HG03066 (cell line): Measurements from ENCODE around the gene TPRG1L.
A peak's percentile ranks its signal among the peaks of the same experiment; 100 is the strongest.

Experiments
- ATAC-seq: cut with Tn5 transposase; IDR thresholded peaks from one replicate; pipeline ENCODE4 v1.9.1; 2021; ENCODE audit warnings: low read depth; ENCODE audit not compliant: unreplicated experiment

TPRG1L gene

GRCh38 chr1:3641816-3642215, 17.0 kb downstream of the TPRG1L start:
- ATAC-seq: no peak

GRCh38 chr1:3642919-3643675, 18.3 kb downstream of the TPRG1L start:
- ATAC-seq: no peak

GRCh38 chr1:3644273-3644672, 19.5 kb downstream of the TPRG1L start:
- ATAC-seq: no peak

GRCh38 chr1:3645247-3645646, 20.4 kb downstream of the TPRG1L start:
- no peak for ATAC-seq

GRCh38 chr1:3645666-3646355, 21.0 kb downstream of the TPRG1L start:
- no peak for ATAC-seq

GRCh38 chr1:3646596-3646995, 21.8 kb downstream of the TPRG1L start:
- ATAC-seq: no peak

- ATAC-seq: peak; percentile 62
These were observed 24.8 kb downstream of the TPRG1L start, which contains the start of gene WRAP73 for GRCh38 chr1:3649342-3650247. Gene WRAP73 (minus strand): TSS chr1:3650103. CDS start chr1:3649999, 104 bp downstream.

- no peak for ATAC-seq
These were observed 25.6 kb downstream of the TPRG1L start for GRCh38 chr1:3650248-3651025.

- ATAC-seq: no peak
These were observed 26.5 kb downstream of the TPRG1L start for GRCh38 chr1:3651026-3651929.

- no peak for ATAC-seq
These were observed 27.2 kb downstream of the TPRG1L start, which contains the start of gene TP73 for GRCh38 chr1:3651930-3652547. Gene TP73 (plus strand): TSS chr1:3652516. CDS start chr1:3682366, 29,850 bp downstream.

GRCh38 chr1:3652548-3653285, 27.9 kb downstream of the TPRG1L start:
- no peak for ATAC-seq

- no peak for ATAC-seq
These were observed 28.4 kb downstream of the TPRG1L start for GRCh38 chr1:3653286-3653618.

- ATAC-seq: no peak
These were observed 29.9 kb downstream of the TPRG1L start for GRCh38 chr1:3654549-3655281.

GRCh38 chr1:3656450-3657095, 31.8 kb downstream of the TPRG1L start:
- ATAC-seq: peak; percentile 53

GRCh38 chr1:3657096-3657475, 32.3 kb downstream of the TPRG1L start:
- ATAC-seq: no peak

GRCh38 chr1:3657578-3658230, 32.9 kb downstream of the TPRG1L start:
- ATAC-seq: no peak

- no peak for ATAC-seq
These were observed 33.4 kb downstream of the TPRG1L start for GRCh38 chr1:3658231-3658615.
